ENCODE measurements around the gene DUSP3.

Gene DUSP3

GRCh38 chr17:43787728-43788127 lies 9.0 kb upstream of the DUSP3 start:
- Histone ChIP-seq H3K27ac (ENCODE audit: low read length) (no peak overlapping the region), H3K4me2 (ENCODE audit: insufficient read depth, low read length) (no peak overlapping the region)

GRCh38 chr17:43784628-43785101 lies 5.9 kb upstream of the DUSP3 start:
- Histone ChIP-seq H3K79me2 (ENCODE audit: insufficient read depth, low read length) (no peaks in the 10 kb centered on the region), H4K20me1 (ENCODE audit: insufficient read depth, low read length) (no peaks in the 10 kb centered on the region), H3K27ac (ENCODE audit: low read length) (no peak overlapping the region), H2AFZ (ENCODE audit: low read depth, low read length) (no peak overlapping the region), H3K9ac (ENCODE audit: low read depth, low read length) (no peak overlapping the region), H3K9me3 (ENCODE audit: insufficient read depth, low read length, severe bottlenecking) (no peaks in the 10 kb centered on the region), H3K4me1 (ENCODE audit: insufficient read depth, low read length) (no peaks in the 10 kb centered on the region), H3K4me2 (ENCODE audit: insufficient read depth, low read length) (no peak overlapping the region), H3K4me3 (ENCODE audit: low read depth in 1 of 2, low read length in 2 of 2) (no peak overlapping the region), H3K27me3 (ENCODE audit: insufficient read depth, low read length, poor library complexity) (peaks cover 22% of the 10 kb centered on the region), H3K36me3 (ENCODE audit: insufficient read depth, low read length) (no peaks in the 10 kb centered on the region)
- no peak for DNase-seq
- no peak for ATAC-seq (ENCODE audit: insufficient read depth, low read depth)
- no peak for TF ChIP-seq EZH2 (IDR thresholded peaks at IDR 0.05; ENCODE audit: borderline replicate concordance, low read depth, low read length, severe bottlenecking)
- TF ChIP-seq CTCF (IDR thresholded peaks at IDR 0.05; ENCODE audit: borderline replicate concordance, extremely low read depth, low read length, poor library complexity, severe bottlenecking): no peak

More at GRCh38 chr17:43787728-43788127, 9.0 kb upstream of the DUSP3 start:
- ATAC-seq (ENCODE audit: insufficient read depth, low read depth) (no peak), DNase-seq (no peak)
- Histone ChIP-seq H3K4me3 (ENCODE audit: low read depth in 1 of 2, low read length in 2 of 2) (no peak overlapping the region), H4K20me1 (ENCODE audit: insufficient read depth, low read length) (no peaks in the 10 kb centered on the region), H3K79me2 (ENCODE audit: insufficient read depth, low read length) (no peaks in the 10 kb centered on the region), H3K36me3 (ENCODE audit: insufficient read depth, low read length) (no peaks in the 10 kb centered on the region), H3K4me1 (ENCODE audit: insufficient read depth, low read length) (no peaks in the 10 kb centered on the region), H3K9me3 (ENCODE audit: insufficient read depth, low read length, severe bottlenecking) (no peaks in the 10 kb centered on the region), H2AFZ (ENCODE audit: low read depth, low read length) (no peak overlapping the region), H3K9ac (ENCODE audit: low read depth, low read length) (no peak overlapping the region), H3K27me3 (ENCODE audit: insufficient read depth, low read length, poor library complexity) (peaks cover 10% of the 10 kb centered on the region)
- TF ChIP-seq EZH2 (IDR thresholded peaks at IDR 0.05; ENCODE audit: borderline replicate concordance, low read depth, low read length, severe bottlenecking) (no peak), CTCF (IDR thresholded peaks at IDR 0.05; ENCODE audit: borderline replicate concordance, extremely low read depth, low read length, poor library complexity, severe bottlenecking) (no peak)

- H3K4me3 ChIP-seq (ENCODE audit: low read depth in 1 of 2, low read length in 2 of 2): no peak overlapping the region
- no peak for TF ChIP-seq CTCF (IDR thresholded peaks at IDR 0.05; ENCODE audit: borderline replicate concordance, extremely low read depth, low read length, poor library complexity, severe bottlenecking)
- no peak for TF ChIP-seq EZH2 (IDR thresholded peaks at IDR 0.05; ENCODE audit: borderline replicate concordance, low read depth, low read length, severe bottlenecking)
- peaks cover 24% of the 10 kb centered on the region for H3K27me3 ChIP-seq (ENCODE audit: insufficient read depth, low read length, poor library complexity)
- no peaks in the 10 kb centered on the region for H3K36me3 ChIP-seq (ENCODE audit: insufficient read depth, low read length)
- no peak overlapping the region for H3K4me2 ChIP-seq (ENCODE audit: insufficient read depth, low read length)
- no peaks in the 10 kb centered on the region for H3K9me3 ChIP-seq (ENCODE audit: insufficient read depth, low read length, severe bottlenecking)
- no peaks in the 10 kb centered on the region for H3K4me1 ChIP-seq (ENCODE audit: insufficient read depth, low read length)
- no peak for DNase-seq
- no peaks in the 10 kb centered on the region for H4K20me1 ChIP-seq (ENCODE audit: insufficient read depth, low read length)
- no peak for ATAC-seq (ENCODE audit: insufficient read depth, low read depth)
- no peaks in the 10 kb centered on the region for H3K79me2 ChIP-seq (ENCODE audit: insufficient read depth, low read length)
- no peak overlapping the region for H3K27ac ChIP-seq (ENCODE audit: low read length)
- H2AFZ ChIP-seq (ENCODE audit: low read depth, low read length): no peak overlapping the region
- H3K9ac ChIP-seq (ENCODE audit: low read depth, low read length): no peak overlapping the region
These were observed 5.3 kb upstream of the DUSP3 start for GRCh38 chr17:43784068-43784467.

All from DND-41 (cell line).